Colon (tissue), 2 donors: ENCODE data around the gene STYK1.
"Not testable (repeated sequence)": the region's sequence is repeated elsewhere in the genome, so short reads cannot be mapped to it uniquely, and the experiment has no call there.

ENCODE experiments used
- FAIRE-seq: peaks from 2 replicates; lab custom pipeline; 2012; peaks lifted over from hg19 to GRCh38; lab: Jason Lieb, UNC
- donor health status: control.
- donor health status: control.

Gene STYK1

GRCh38 chr12:10689146-10689545, 15.3 kb upstream of the STYK1 start:
- FAIRE-seq, result no peak

- FAIRE-seq, result no peak
Measured at GRCh38 chr12:10688042-10688441, 14.2 kb upstream of the STYK1 start.

- FAIRE-seq, result no peak
Measured at GRCh38 chr12:10672231-10672868, 1.5 kb downstream of the STYK1 start.

- no peak for FAIRE-seq
Measured at GRCh38 chr12:10669533-10669932, 4.3 kb downstream of the STYK1 start.

- no peak for FAIRE-seq
Measured at GRCh38 chr12:10668526-10668925, 5.3 kb downstream of the STYK1 start.

GRCh38 chr12:10667581-10667980, 6.3 kb downstream of the STYK1 start:
- no peak for FAIRE-seq

- FAIRE-seq, result no peak
Measured at GRCh38 chr12:10664499-10664898, 9.4 kb downstream of the STYK1 start.

- no peak for FAIRE-seq
Measured at GRCh38 chr12:10663869-10664268, 10.0 kb downstream of the STYK1 start.

- FAIRE-seq, result peak; percentile 93
Measured at GRCh38 chr12:10661338-10661737, 12.5 kb downstream of the STYK1 start.

- no peak for FAIRE-seq
Measured at GRCh38 chr12:10654003-10654402, 19.8 kb downstream of the STYK1 start.

GRCh38 chr12:10652192-10652591, 21.7 kb downstream of the STYK1 start:
- FAIRE-seq, result no peak

GRCh38 chr12:10646576-10646975, 27.3 kb downstream of the STYK1 start:
- not testable (repeated sequence) for FAIRE-seq

- FAIRE-seq, result no peak
Measured at GRCh38 chr12:10645910-10646309, 27.9 kb downstream of the STYK1 start.

GRCh38 chr12:10641735-10642500, 31.9 kb downstream of the STYK1 start:
- no peak for FAIRE-seq

- no peak for FAIRE-seq
Measured at GRCh38 chr12:10638728-10639127, 35.1 kb downstream of the STYK1 start.

- FAIRE-seq, result no peak
Measured at GRCh38 chr12:10636611-10637010, 37.2 kb downstream of the STYK1 start.

- FAIRE-seq, result no peak
Measured at GRCh38 chr12:10636124-10636523, 37.7 kb downstream of the STYK1 start.

- FAIRE-seq, result no peak
Measured at GRCh38 chr12:10635306-10635705, 38.5 kb downstream of the STYK1 start.

GRCh38 chr12:10634427-10634826, 39.4 kb downstream of the STYK1 start:
- FAIRE-seq, result no peak

GRCh38 chr12:10633541-10633940, 40.3 kb downstream of the STYK1 start:
- no peak for FAIRE-seq

- FAIRE-seq, result no peak
Measured at GRCh38 chr12:10632226-10632625, 41.6 kb downstream of the STYK1 start.

- no peak for FAIRE-seq
Measured at GRCh38 chr12:10624605-10625004, 49.2 kb downstream of the STYK1 start.

GRCh38 chr12:10623131-10623530, 50.7 kb downstream of the STYK1 start:
- no peak for FAIRE-seq

- FAIRE-seq, result no peak
Measured at GRCh38 chr12:10621278-10621677, 52.6 kb downstream of the STYK1 start.
